ENCODE data around the gene PGPEP1.

PGPEP1 gene

DNA sequence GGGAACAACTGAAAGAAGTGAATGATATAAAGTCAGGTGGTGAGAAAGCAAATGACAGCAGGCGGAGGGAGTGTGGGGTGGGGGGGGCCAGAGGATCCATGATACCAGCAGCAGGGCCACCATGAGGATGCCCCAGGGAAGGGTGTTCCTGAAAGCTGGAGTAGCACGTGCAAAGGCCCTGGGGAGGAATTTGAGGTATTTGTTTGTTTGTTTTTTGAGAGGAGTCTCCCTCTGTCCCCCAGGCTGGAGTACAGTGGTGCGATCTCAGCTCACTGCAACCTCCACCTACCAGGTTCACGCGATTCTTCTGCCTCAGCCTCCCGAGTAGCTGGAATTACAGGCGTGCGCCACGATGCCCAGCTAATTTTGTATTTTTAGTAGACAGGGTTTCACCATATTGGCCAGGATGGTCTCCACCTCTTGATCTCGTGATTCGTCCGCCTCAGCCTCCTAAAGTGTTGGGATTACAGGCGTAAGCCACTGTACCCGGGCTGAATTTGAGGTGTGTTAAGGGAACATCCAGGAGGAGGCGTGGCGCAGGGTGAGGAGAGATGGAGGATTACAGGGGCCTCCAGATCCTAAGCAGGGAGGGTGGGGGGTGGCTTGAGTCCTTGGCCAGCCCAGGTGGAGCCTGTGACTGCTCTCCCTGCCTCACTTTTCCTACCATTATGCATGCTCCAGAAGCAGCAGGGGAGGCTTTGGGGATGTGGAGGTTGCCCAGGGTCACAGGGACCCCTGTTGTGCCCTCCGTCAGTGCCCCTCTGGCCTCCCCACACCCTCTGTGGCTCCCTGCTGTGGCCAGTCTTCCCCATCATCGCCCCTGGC lies 46.5 kb upstream of the PGPEP1 start:
- no peak for DNase-seq (ENCODE audit: low read depth)
- TF ChIP-seq, protein P1, sequence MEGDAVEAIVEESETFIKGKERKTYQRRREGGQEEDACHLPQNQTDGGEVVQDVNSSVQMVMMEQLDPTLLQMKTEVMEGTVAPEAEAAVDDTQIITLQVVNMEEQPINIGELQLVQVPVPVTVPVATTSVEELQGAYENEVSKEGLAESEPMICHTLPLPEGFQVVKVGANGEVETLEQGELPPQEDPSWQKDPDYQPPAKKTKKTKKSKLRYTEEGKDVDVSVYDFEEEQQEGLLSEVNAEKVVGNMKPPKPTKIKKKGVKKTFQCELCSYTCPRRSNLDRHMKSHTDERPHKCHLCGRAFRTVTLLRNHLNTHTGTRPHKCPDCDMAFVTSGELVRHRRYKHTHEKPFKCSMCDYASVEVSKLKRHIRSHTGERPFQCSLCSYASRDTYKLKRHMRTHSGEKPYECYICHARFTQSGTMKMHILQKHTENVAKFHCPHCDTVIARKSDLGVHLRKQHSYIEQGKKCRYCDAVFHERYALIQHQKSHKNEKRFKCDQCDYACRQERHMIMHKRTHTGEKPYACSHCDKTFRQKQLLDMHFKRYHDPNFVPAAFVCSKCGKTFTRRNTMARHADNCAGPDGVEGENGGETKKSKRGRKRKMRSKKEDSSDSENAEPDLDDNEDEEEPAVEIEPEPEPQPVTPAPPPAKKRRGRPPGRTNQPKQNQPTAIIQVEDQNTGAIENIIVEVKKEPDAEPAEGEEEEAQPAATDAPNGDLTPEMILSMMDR (IDR thresholded peaks at IDR 0.05; ENCODE audit: insufficient read depth, low read depth, low read length, missing control alignments): no peak
- no peak overlapping the region for H3K4me3 ChIP-seq (ENCODE audit: low read length)

GRCh38 chr19:18294467-18294864 lies 45.9 kb upstream of the PGPEP1 start:
- no peak overlapping the region for H3K4me3 ChIP-seq (ENCODE audit: low read length)
- peak; percentile 81 for DNase-seq (ENCODE audit: low read depth)
- TF ChIP-seq, protein P1 (IDR thresholded peaks at IDR 0.05; ENCODE audit: insufficient read depth, low read depth, low read length, missing control alignments): no peak

- TF ChIP-seq, protein P1 (IDR thresholded peaks at IDR 0.05; ENCODE audit: insufficient read depth, low read depth, low read length, missing control alignments): no peak
- no peak for DNase-seq (ENCODE audit: low read depth)
Observed at GRCh38 chr19:18295034-18295451, 45.4 kb upstream of the PGPEP1 start.

DNA sequence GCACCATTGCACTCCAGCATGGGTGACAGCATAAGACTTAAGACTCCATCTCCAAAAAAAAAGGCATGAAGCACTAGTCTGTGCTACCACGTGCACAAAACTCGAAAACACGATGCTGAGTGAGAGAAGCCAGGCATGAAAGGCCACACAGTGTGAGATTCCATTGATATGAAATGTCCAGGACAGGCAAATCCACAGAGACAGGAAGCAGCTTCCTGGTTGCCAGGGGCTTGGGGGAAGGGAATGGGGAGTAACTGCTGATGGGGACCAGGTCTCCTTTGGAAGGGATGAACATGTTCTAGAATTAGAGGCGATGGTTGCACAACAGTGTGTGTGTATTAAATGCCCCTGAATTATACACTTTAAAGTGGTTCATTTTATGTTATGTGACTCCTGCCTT lies 43.1 kb upstream of the PGPEP1 start:
- no peak for DNase-seq (ENCODE audit: low read depth)

More at GRCh38 chr19:18295034-18295451, 45.4 kb upstream of the PGPEP1 start:
- H3K4me3 ChIP-seq (ENCODE audit: low read length): no peak overlapping the region

DNA sequence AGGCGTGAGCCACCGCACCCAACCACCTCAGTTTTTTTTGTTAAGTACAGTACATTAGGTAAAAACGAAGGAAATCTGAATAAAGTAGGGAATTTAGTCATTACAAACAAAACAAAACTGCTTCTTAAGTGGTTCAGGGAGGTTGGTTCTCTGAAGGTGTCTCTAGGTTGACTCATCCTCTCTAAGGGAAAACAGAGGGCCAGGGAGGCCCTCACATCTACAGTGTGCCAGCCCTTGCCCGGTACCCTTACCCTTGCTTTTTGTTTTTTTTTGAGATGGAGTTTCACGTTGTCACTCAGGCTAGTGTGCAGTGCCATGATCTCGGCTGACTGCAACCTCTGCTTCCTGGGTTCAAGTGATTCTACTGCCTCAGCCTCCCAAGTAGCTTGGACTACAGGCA lies 41.8 kb upstream of the PGPEP1 start:
- DNase-seq (ENCODE audit: low read depth): no peak
- TF ChIP-seq, protein P1 (IDR thresholded peaks at IDR 0.05; ENCODE audit: insufficient read depth, low read depth, low read length, missing control alignments): no peak
- H3K4me3 ChIP-seq (ENCODE audit: low read length): no peak overlapping the region

More for the DNA sequence above, 43.1 kb upstream of the PGPEP1 start:
- H3K4me3 ChIP-seq (ENCODE audit: low read length): no peak overlapping the region
- TF ChIP-seq, protein P1 (IDR thresholded peaks at IDR 0.05; ENCODE audit: insufficient read depth, low read depth, low read length, missing control alignments): no peak

GRCh38 chr19:18299654-18300053 lies 40.7 kb upstream of the PGPEP1 start:
- DNase-seq (ENCODE audit: low read depth): no peak
- TF ChIP-seq, protein P1 (IDR thresholded peaks at IDR 0.05; ENCODE audit: insufficient read depth, low read depth, low read length, missing control alignments): no peak
- H3K4me3 ChIP-seq (ENCODE audit: low read length): no peak overlapping the region
